Natural killer cell (primary cell): Measurements from ENCODE around the gene FTL. TPM values are rescaled to one million over a fixed set of nuclear protein-coding genes. Genes with fewer than 3 reads are reported as not detected.
"Not testable (repeated sequence)": the region's sequence is repeated elsewhere in the genome, so short reads cannot be mapped to it uniquely, and the experiment has no call there.

Experiments used
- ATAC-seq, 3 donors: fragments of 150-1000 bp in 2 of 3; fragments of 200-7000 bp in 1 of 3; cut with Tn5 transposase; 1 replicate in 1 of 3; 2 replicates in 2 of 3; pipeline ENCODE4 v1.10.0; 2021; ENCODE audit warnings: mild to moderate bottlenecking in 2 of 3, moderate library complexity in 2 of 3
- DNase-seq, 2 donors: peaks; one replicate each; pipeline versions ENCODE4 v3.0.0 to v3.0.0-alpha.2; 2013 to 2021; ENCODE audit warnings: mixed read lengths in 1 of 2
- H3K27ac ChIP-seq: one replicate; pipeline ENCODE4 v1.5.1; 2013; ENCODE audit warnings: mild to moderate bottlenecking, low read length
- H3K27me3 ChIP-seq: one replicate; pipeline ENCODE4 v1.6.1; 2013; ENCODE audit warnings: low read length; ENCODE audit not compliant: control insufficient read depth, insufficient read depth
- H3K36me3 ChIP-seq: one replicate; pipeline ENCODE4 v1.6.1; 2013; ENCODE audit warnings: low read length; ENCODE audit not compliant: control insufficient read depth, insufficient read depth
- H3K4me1 ChIP-seq: one replicate; pipeline ENCODE4 v1.6.1; 2013; ENCODE audit warnings: low read length; ENCODE audit not compliant: control insufficient read depth, insufficient read depth
- H3K4me3 ChIP-seq: one replicate; pipeline ENCODE4 v1.5.1; 2013; ENCODE audit warnings: low read length
- H3K9me3 ChIP-seq: one replicate; pipeline ENCODE4 v1.6.1; 2013; ENCODE audit warnings: low read length; ENCODE audit not compliant: control insufficient read depth, insufficient read depth
- H3K27ac Mint-ChIP-seq, 2 donors: one replicate each; pipeline ENCODE4 v1.8.0; 2022; ENCODE audit warnings: mild to moderate bottlenecking in 2 of 2, mixed read lengths in 2 of 2, moderate library complexity in 1 of 2
- H3K27me3 Mint-ChIP-seq, 2 donors: one replicate each; pipeline ENCODE4 v1.8.0; 2022; ENCODE audit warnings: low read depth in 2 of 2, mixed read lengths in 2 of 2
- H3K36me3 Mint-ChIP-seq: one replicate; pipeline ENCODE4 v1.8.0; 2022; ENCODE audit warnings: mixed read lengths
- H3K4me1 Mint-ChIP-seq, 2 donors: one replicate each; pipeline ENCODE4 v1.8.0; 2022; ENCODE audit warnings: mixed read lengths in 2 of 2
- H3K4me3 Mint-ChIP-seq: one replicate; pipeline ENCODE4 v1.8.0; 2022; ENCODE audit warnings: mild to moderate bottlenecking, moderate library complexity, mixed read lengths
- H3K9me3 Mint-ChIP-seq, 2 donors: one replicate each; pipeline ENCODE4 v1.8.0; 2022; ENCODE audit warnings: mixed read lengths in 2 of 2
- WGBS: methylation state at CpG from one replicate; pipeline ENCODE4 v1.1.7; 2013; ENCODE audit warnings: missing lambda C conversion rate; ENCODE audit not compliant: insufficient coverage; 5-methylcytosine and 5-hydroxymethylcytosine counted together
- intact Hi-C: fragments of 100-400 bp; cut with micrococcal nuclease; formaldehyde crosslinking; loops from one replicate; pipeline ENCODE4 v1.14.2; 2022
- total RNA-seq, 4 donors: library from RNA; stranded (reverse); fragments of 120-200 nt in 1 of 4; gene quantifications; one replicate each; pipeline versions ENCODE4 v1.2.3 to v1.2.4, GENCODE V29; 2013 to 2022
- TF ChIP-seq, protein P1 (sequence below): fragments of 200-600 bp; IDR thresholded peaks from one replicate; pipeline ENCODE4 v1.8.0; 2022; ENCODE audit warnings: antibody characterized with exemption

FTL gene
- total RNA-seq, 3 donors from 2014 or later (not counting 1 experiment from before 2014, with no cell fraction given): 554 to 1,168 (median 1,024) TPM

DNA sequence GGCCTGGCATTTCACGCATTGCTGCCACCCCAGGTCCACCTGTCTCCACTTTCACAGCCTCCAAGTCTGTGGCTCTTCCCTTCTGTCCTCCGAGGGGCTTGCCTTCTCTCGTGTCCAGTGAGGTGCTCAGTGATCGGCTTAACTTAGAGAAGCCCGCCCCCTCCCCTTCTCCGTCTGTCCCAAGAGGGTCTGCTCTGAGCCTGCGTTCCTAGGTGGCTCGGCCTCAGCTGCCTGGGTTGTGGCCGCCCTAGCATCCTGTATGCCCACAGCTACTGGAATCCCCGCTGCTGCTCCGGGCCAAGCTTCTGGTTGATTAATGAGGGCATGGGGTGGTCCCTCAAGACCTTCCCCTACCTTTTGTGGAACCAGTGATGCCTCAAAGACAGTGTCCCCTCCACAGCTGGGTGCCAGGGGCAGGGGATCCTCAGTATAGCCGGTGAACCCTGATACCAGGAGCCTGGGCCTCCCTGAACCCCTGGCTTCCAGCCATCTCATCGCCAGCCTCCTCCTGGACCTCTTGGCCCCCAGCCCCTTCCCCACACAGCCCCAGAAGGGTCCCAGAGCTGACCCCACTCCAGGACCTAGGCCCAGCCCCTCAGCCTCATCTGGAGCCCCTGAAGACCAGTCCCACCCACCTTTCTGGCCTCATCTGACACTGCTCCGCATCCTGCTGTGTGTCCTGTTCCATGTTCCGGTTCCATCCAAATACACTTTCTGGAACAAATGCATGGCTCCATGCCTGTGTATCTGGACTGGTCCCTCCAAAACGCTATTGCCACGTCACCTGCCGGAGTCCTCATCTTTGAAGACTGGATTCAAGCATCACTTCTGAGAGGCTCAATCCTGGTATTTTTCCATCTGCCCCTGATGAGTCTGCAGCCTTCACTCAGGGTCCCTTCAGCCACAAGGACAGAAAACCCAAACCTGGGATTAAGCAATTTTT is 42.3 kb upstream of the FTL start:
- no peak overlapping the region for H3K4me3 Mint-ChIP-seq
- no peaks in the 10 kb centered on the region for H3K9me3 Mint-ChIP-seq
- no peak overlapping the region for H3K27ac Mint-ChIP-seq
- Histone ChIP-seq H3K9me3 (no peaks in the 10 kb centered on the region), H3K4me1 (no peaks in the 10 kb centered on the region), H3K27me3 (no peaks in the 10 kb centered on the region), H3K4me3 (no peak overlapping the region), H3K36me3 (peaks cover 23% of the 10 kb centered on the region), H3K27ac (no peak overlapping the region)
- DNase-seq (no peak), ATAC-seq (no peak)
- no peaks in the 10 kb centered on the region for H3K36me3 Mint-ChIP-seq
- 92% methylated on average over 18 of the region's 18 CpGs for WGBS
- H3K27me3 Mint-ChIP-seq: no peaks in the 10 kb centered on the region
- TF ChIP-seq, protein P1, sequence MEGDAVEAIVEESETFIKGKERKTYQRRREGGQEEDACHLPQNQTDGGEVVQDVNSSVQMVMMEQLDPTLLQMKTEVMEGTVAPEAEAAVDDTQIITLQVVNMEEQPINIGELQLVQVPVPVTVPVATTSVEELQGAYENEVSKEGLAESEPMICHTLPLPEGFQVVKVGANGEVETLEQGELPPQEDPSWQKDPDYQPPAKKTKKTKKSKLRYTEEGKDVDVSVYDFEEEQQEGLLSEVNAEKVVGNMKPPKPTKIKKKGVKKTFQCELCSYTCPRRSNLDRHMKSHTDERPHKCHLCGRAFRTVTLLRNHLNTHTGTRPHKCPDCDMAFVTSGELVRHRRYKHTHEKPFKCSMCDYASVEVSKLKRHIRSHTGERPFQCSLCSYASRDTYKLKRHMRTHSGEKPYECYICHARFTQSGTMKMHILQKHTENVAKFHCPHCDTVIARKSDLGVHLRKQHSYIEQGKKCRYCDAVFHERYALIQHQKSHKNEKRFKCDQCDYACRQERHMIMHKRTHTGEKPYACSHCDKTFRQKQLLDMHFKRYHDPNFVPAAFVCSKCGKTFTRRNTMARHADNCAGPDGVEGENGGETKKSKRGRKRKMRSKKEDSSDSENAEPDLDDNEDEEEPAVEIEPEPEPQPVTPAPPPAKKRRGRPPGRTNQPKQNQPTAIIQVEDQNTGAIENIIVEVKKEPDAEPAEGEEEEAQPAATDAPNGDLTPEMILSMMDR: no peak
- H3K4me1 Mint-ChIP-seq: peaks cover 2 to 4% of the 10 kb centered on the region in 2 donors
- intact Hi-C loops: no loop called here

DNA sequence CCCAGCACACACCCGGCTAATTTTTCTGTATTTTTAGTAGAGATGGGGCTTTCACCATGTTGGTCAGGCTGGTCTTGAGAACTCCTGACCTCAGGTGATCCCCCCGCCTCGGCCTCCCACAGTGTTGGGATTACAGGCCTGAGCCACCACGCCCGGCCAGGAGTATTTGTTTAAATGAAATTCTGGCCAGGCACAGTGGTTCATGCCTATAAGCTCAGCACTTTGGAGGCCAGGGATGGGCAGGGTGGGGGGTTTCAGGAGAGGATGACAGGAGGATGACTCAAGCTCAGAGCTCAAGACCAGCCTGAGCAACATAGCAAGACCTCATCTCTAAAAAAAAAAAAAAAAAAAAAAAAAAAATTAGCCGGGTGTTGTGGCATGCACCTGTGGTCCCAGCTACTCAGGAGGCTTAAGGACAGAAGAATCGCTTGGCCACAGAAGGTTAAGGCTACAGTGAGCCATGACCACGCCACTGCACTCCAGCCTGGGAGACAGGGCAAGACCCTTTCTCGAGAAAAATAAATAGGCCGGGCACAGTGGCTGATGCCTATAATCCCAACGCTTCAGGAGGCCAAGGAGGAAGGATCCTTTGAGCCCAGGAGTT is 39.8 kb upstream of the FTL start:
- peaks cover 11% of the 10 kb centered on the region for H3K36me3 ChIP-seq
- H3K4me3 ChIP-seq: no peak overlapping the region
- TF ChIP-seq, protein P1: no peak
- Mint-ChIP-seq H3K27me3 (no peaks in the 10 kb centered on the region), H3K4me3 (no peak overlapping the region), H3K36me3 (no peaks in the 10 kb centered on the region), H3K27ac (no peak overlapping the region), H3K9me3 (no peaks in the 10 kb centered on the region), H3K4me1 (no peaks in the 10 kb centered on the region)
- intact Hi-C loops: no loop called here
- no peak overlapping the region for H3K27ac ChIP-seq
- H3K9me3 ChIP-seq: no peaks in the 10 kb centered on the region
- WGBS: 93% methylated on average over 11 of the region's 11 CpGs
- ATAC-seq: no peak
- no peak for DNase-seq
- H3K4me1 ChIP-seq: no peaks in the 10 kb centered on the region
- no peaks in the 10 kb centered on the region for H3K27me3 ChIP-seq

DNA sequence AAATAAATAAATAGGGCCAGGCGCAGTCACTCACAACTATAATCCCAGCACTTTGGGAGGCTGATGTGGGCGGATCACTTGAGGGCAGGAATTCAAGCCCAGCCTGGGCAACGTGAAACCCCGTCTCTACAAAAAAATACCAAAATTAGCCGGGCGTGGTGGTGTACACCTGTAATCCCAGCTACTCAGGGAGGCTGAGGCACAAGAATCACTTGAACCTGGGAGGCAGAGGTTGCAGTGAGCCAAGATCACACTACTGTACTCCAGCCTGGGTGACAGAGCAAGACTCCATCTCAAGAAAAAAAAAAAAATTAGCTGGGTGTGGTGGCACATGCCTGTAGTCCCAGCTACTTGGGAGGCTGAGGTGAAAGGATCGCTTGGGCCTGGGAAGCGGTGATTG is 39.2 kb upstream of the FTL start:
- H3K27ac ChIP-seq, H3K9me3 Mint-ChIP-seq, intact Hi-C loops, H3K27me3 ChIP-seq, H3K36me3 Mint-ChIP-seq, H3K4me3 ChIP-seq, H3K27ac Mint-ChIP-seq, H3K4me1 ChIP-seq, H3K4me3 Mint-ChIP-seq, ATAC-seq, DNase-seq, H3K9me3 ChIP-seq, H3K36me3 ChIP-seq, H3K27me3 Mint-ChIP-seq, H3K4me1 Mint-ChIP-seq: not testable (repeated sequence)
- WGBS: 90% methylated on average over 7 of the region's 8 CpGs

DNA sequence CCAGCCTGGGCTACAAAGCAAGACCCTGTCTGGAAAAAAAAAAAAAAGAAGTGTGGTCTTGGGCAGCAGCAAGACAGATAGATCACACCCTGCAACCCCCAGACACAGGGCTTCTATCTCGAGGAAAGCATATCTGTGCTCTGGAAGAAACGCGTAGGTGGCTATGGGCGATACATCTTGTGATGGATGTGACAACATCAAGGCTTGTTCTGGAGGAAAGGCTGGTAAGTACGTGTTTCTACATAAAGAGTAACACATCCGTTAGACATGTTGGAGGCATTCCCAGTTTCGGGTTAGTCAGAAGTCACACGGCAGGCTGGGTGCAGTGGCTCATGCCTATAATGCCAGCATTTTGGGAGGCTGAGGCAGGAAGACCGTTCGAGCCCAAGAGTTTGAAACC is 38.2 kb upstream of the FTL start:
- H3K4me1 ChIP-seq: no peaks in the 10 kb centered on the region
- no peak overlapping the region for H3K27ac ChIP-seq
- H3K4me3 Mint-ChIP-seq: no peak overlapping the region
- H3K36me3 ChIP-seq: peaks cover 4% of the 10 kb centered on the region
- WGBS: 42% methylated on average over 10 of the region's 10 CpGs
- H3K9me3 ChIP-seq: no peaks in the 10 kb centered on the region
- no peaks in the 10 kb centered on the region for H3K9me3 Mint-ChIP-seq
- H3K4me3 ChIP-seq: no peak overlapping the region
- H3K4me1 Mint-ChIP-seq: no peaks in the 10 kb centered on the region
- TF ChIP-seq, protein P1: no peak
- no peaks in the 10 kb centered on the region for H3K36me3 Mint-ChIP-seq
- no peaks in the 10 kb centered on the region for H3K27me3 Mint-ChIP-seq
- no peaks in the 10 kb centered on the region for H3K27me3 ChIP-seq
- DNase-seq (peak in 1 of 2 donors; percentile 34), ATAC-seq (no peak)
- intact Hi-C loops: no loop called here
- H3K27ac Mint-ChIP-seq: no peak overlapping the region

DNA sequence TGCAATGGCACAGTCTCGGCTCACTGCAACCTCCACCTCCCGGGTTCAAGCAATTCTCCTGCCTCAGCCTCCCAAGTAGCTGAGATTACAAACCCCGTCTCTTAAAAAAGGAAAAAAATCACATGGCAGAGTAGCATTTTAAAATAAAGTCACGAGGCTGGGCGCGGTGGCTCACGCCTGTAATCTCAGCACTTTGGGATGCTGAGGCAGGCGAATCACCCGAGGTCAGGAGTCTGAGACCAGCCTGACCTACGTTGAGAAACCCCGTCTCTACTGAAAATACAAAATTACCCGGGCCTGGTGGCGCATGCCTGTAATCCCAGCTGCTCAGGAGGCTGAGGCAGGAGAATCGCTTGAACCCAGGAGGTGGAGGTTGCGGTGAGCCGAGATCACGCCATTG is 37.4 kb upstream of the FTL start:
- H3K36me3 Mint-ChIP-seq, DNase-seq, H3K27ac ChIP-seq, H3K4me1 Mint-ChIP-seq, H3K36me3 ChIP-seq, H3K9me3 ChIP-seq, H3K4me3 Mint-ChIP-seq, H3K27ac Mint-ChIP-seq, H3K4me3 ChIP-seq, H3K27me3 ChIP-seq, intact Hi-C loops, ATAC-seq, H3K9me3 Mint-ChIP-seq, H3K4me1 ChIP-seq, H3K27me3 Mint-ChIP-seq: not testable (repeated sequence)
- WGBS: 91% methylated on average over 15 of the region's 17 CpGs
